Measurements from ENCODE around the gene RAB2B.

The RAB2B gene

DNA sequence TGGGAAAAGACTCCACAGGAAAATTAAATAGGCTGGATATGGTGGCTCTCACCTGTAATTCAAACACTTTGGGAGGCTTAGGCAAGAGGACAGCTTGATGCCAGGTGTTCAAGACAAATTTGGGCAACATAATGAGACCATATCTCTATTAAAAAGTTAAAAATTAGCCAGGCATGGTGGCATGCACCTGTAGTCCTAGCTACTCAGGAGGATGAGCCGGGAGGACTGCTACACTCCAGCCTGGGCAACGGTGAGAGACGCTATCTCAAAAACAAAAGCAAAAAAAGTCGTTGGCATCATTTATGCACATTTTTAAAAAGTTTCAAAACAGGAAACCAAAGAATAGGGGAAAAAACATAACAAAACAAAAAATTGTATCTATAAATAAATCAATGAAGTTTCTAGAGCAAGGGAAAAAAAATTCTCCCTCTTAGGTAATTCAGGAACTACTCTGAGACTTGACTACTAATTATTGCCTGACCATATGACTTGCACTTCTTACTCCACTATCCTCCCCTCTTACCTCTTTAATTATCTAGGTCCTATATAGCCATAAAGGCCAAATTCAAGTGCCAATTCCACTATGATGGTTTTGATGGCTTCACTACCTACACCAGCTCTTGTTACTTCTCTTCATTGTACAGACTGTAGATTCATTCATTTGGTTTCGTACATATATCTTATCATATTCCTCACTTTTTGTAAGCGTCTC lies 32.8 kb upstream of the RAB2B start:
- peaks cover 10% of the 10 kb centered on the region for H3K4me1 ChIP-seq (ENCODE audit: control insufficient read depth, insufficient read depth, low read length)
- H3K9me3 ChIP-seq (replicated peaks; ENCODE audit: low read length), result no peaks in the 10 kb centered on the region
- H3K36me3 ChIP-seq (ENCODE audit: insufficient read depth, low read length), result peaks cover 8% of the 10 kb centered on the region
- H3K27me3 ChIP-seq (ENCODE audit: control insufficient read depth, insufficient read depth, low read length), result no peaks in the 10 kb centered on the region
- peak overlapping the region; percentile 91 for H3K9ac ChIP-seq (ENCODE audit: low read depth, low read length)
- peak overlapping the region; percentile 88 for H3K4me2 ChIP-seq (ENCODE audit: low read length)
- H3K4me3 ChIP-seq (ENCODE audit: low read length), result peak overlapping the region; percentile 83

DNA sequence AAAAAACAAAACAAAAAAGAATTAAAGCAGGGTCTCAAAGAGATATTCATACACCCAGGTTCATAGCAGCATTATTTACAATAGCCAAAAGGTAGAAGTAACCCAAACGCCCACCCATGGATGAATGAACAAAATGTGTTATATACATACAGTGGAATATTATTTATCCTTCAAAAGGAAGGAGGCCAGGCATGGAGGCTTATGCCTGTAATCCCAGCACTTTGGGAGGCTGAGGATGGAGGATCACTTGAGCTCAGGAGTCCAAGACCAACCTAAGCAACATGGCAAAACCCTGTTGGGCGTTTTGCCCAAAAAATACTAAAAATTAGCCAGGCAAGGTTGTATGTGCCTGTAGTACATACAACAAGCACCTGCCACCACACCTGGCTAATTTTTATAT lies 29.8 kb upstream of the RAB2B start:
- no peak overlapping the region for H3K9ac ChIP-seq (ENCODE audit: low read depth, low read length)
- H3K4me2 ChIP-seq (ENCODE audit: low read length), result no peak overlapping the region
- peaks cover 30% of the 10 kb centered on the region for H3K36me3 ChIP-seq (ENCODE audit: insufficient read depth, low read length)

DNA sequence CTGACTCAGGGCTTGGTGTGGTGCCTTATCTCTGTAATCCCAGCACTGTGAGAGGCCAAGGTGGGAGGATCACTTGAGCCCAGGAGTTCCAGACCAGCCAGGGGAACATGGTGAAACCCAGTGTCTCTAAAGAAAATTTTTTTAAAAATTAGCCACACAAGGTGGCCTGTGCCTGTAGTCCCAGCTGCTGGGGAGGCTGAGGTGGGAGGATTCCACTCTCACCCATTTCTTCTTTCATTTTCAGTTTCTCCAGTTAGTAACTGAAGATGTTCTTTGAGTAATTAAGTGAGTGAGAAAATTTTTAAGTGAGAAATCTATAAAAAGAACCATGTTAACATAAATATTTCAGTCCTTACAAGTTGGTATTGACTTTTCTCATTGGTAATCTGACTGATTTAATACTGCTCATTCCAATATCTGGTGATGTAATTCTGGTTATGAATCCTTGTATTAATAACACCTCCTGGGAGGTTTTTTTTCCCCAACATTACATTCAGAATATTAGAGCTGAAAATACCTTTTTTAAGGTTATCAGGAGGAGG lies 28.3 kb upstream of the RAB2B start:
- Histone ChIP-seq H3K27me3 (ENCODE audit: control insufficient read depth, insufficient read depth, low read length) (no peaks in the 10 kb centered on the region), H3K9me3 (replicated peaks; ENCODE audit: low read length) (no peaks in the 10 kb centered on the region), H3K4me2 (ENCODE audit: low read length) (no peak overlapping the region), H3K9ac (ENCODE audit: low read depth, low read length) (no peak overlapping the region), H3K4me3 (ENCODE audit: low read length) (no peak overlapping the region), H3K4me1 (ENCODE audit: control insufficient read depth, insufficient read depth, low read length) (peaks cover 9% of the 10 kb centered on the region), H3K36me3 (ENCODE audit: insufficient read depth, low read length) (peaks cover 44% of the 10 kb centered on the region)

More for the DNA sequence above, 29.8 kb upstream of the RAB2B start:
- Histone ChIP-seq H3K4me1 (ENCODE audit: control insufficient read depth, insufficient read depth, low read length) (peaks cover 10% of the 10 kb centered on the region), H3K4me3 (ENCODE audit: low read length) (no peak overlapping the region), H3K9me3 (replicated peaks; ENCODE audit: low read length) (no peaks in the 10 kb centered on the region), H3K27me3 (ENCODE audit: control insufficient read depth, insufficient read depth, low read length) (no peaks in the 10 kb centered on the region)

DNA sequence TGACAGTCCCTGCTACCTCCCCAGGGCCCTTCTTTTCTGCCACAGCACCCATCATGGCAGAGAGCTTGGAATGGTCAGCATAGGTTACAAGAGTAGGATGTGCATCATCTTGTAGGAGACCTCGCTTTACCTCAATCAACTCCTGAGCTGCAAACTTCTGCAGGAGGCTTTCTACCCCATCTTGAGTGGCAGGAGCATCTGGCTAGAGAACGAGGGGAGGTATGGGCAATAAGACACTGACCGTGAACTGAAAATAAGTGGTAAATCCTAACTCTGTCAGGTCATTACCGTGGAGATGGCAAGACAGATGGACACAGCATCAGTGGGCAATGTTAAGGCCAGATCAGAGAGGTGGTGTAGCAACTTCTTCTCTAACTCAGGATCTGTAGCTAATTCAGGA lies 26.6 kb upstream of the RAB2B start:
- Histone ChIP-seq H3K9me3 (replicated peaks; ENCODE audit: low read length) (no peaks in the 10 kb centered on the region), H3K4me1 (ENCODE audit: control insufficient read depth, insufficient read depth, low read length) (no peaks in the 10 kb centered on the region), H3K27me3 (ENCODE audit: control insufficient read depth, insufficient read depth, low read length) (no peaks in the 10 kb centered on the region), H3K4me3 (ENCODE audit: low read length) (no peak overlapping the region), H3K36me3 (ENCODE audit: insufficient read depth, low read length) (peaks cover 61% of the 10 kb centered on the region), H3K4me2 (ENCODE audit: low read length) (no peak overlapping the region), H3K9ac (ENCODE audit: low read depth, low read length) (no peak overlapping the region)

DNA sequence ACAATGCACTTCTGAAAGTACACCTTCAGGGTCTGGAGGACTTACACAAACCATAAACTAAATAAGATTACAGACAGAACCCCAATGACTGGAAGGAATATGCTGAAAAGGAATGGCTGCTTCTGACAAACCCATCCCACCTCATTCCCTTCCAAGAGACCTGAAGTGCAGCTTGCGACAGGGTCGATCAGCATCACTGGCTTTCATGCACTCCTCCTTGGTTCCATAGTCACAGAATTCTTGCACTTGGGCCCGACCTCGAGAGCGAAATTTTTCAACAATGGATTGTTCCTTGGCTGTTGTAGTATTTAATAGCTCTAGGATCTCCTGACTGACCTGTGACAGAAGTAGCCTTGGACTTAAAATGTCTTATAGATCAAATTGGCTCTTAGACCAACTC lies 24.8 kb upstream of the RAB2B start:
- no peaks in the 10 kb centered on the region for H3K9me3 ChIP-seq (replicated peaks; ENCODE audit: low read length)
- H3K4me3 ChIP-seq (ENCODE audit: low read length), result no peak overlapping the region
- H3K4me1 ChIP-seq (ENCODE audit: control insufficient read depth, insufficient read depth, low read length), result no peaks in the 10 kb centered on the region
- H3K9ac ChIP-seq (ENCODE audit: low read depth, low read length), result no peak overlapping the region
- H3K36me3 ChIP-seq (ENCODE audit: insufficient read depth, low read length), result peaks cover 68% of the 10 kb centered on the region
- no peak overlapping the region for H3K4me2 ChIP-seq (ENCODE audit: low read length)
- no peaks in the 10 kb centered on the region for H3K27me3 ChIP-seq (ENCODE audit: control insufficient read depth, insufficient read depth, low read length)

DNA sequence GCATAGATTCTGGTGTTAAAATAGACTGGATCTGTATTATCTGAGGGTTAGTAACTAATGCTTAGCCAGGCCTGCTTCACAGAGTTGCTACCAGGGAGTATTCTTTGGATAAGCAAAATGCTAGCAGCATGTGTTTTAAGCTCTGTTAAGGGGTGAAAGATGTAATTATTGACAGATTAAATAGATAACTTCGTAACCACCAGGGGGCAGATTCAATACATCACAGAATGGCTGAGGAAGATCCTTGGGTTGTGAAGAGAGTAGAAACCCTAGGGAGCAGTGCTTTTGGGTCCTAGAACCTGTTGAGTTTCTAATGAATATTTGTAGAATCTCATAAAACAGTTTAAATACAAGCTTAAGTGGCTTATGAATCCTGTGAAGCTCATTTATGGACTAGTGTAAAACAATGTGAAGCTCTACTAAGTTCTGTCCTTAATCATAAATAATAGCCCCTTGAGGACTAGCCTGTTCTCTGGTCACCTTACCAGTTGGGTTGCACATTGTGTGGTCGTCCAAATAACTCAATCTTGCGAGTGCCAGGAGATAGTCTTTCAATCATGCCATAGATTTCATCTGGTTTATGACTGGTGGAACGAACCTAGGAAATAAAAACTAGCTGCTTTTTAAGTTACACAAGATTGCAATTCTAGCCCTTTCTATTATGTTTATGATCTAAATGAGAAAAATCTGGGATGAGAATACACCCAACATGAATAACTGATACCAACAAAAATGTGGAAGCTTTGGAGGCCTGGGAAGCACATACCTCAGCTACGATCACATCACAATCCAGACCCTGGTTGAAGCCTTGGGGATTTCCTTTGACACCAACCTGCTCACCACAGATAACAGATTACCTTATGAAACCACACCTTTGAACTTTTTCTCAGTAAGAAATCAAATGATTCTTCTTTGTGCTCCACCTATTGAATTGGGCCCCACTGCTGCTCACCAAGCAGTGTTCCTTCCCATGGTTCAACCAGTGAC lies 22.1 kb upstream of the RAB2B start:
- no peak overlapping the region for H3K4me2 ChIP-seq (ENCODE audit: low read length)
- H3K27me3 ChIP-seq (ENCODE audit: control insufficient read depth, insufficient read depth, low read length), result no peaks in the 10 kb centered on the region
- H3K4me3 ChIP-seq (ENCODE audit: low read length), result no peak overlapping the region
- no peak overlapping the region for H3K9ac ChIP-seq (ENCODE audit: low read depth, low read length)
- H3K4me1 ChIP-seq (ENCODE audit: control insufficient read depth, insufficient read depth, low read length), result no peaks in the 10 kb centered on the region
- H3K36me3 ChIP-seq (ENCODE audit: insufficient read depth, low read length), result peaks cover 81% of the 10 kb centered on the region
- H3K9me3 ChIP-seq (replicated peaks; ENCODE audit: low read length), result no peaks in the 10 kb centered on the region

DNA sequence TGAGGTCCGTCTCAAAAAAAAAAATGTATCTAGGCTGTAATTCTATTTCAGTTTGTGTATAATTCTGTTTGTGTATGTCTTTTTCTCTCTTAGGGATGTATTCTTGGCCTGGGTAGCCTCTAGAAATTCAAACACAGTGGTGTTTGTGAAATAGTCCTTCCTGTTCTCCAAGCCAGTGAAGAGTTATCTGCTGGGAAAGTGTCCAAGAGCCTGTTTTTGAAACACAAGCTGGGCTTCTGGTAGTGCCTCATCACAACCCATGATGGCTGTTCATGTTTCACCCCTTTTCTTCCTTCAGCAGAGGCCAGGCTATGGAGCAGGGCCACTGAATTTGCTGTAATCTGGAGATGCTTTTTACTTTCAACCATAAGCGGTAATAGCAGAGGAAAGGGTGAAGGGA lies 19.7 kb upstream of the RAB2B start:
- Histone ChIP-seq H3K36me3 (ENCODE audit: insufficient read depth, low read length) (peaks cover 71% of the 10 kb centered on the region), H3K4me3 (ENCODE audit: low read length) (no peak overlapping the region)

DNA sequence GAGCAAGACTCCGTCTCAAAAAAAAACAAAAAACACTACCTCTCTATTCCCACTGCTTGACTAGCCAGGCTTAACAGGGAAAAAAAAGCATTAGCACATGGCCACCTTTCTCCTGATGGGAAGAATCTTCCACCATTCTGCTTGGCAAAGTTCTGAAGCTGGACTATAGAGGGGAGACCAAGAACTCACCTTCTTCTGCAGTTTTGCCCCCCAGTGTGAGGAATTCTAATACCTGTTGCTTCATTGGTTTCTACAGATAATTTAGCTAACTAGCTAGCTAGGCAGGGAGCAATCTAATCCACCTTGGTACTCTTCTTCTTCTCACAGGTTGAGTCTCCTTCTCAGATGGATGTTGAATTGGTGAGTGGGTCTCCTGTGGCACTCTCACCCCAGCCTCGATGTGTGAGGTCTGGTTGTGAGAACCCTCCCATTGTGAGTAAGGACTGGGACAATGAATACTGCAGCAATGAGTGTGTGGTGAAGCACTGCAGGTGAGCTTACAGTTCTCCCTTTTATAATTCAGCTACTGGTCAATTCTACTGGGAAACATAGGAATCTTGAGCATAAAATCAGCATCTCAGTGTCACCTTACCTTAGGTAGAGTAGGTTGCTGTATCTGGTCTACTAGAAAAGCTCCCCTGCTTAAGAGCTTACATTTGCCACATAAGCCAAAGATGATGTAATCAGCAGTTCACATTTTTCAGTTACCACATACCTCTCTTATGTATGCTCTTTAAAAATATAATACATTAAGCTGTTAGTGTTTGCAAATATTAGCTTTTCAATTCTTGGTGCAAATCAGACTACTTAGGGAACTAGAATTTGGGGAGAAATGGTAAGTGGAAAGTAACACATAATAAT lies 18.4 kb upstream of the RAB2B start:
- peaks cover 62% of the 10 kb centered on the region for H3K36me3 ChIP-seq (ENCODE audit: insufficient read depth, low read length)
- H3K9me3 ChIP-seq (replicated peaks; ENCODE audit: low read length), result no peaks in the 10 kb centered on the region
- no peak overlapping the region for H3K9ac ChIP-seq (ENCODE audit: low read depth, low read length)
- no peak overlapping the region for H3K4me2 ChIP-seq (ENCODE audit: low read length)
- H3K4me1 ChIP-seq (ENCODE audit: control insufficient read depth, insufficient read depth, low read length), result no peaks in the 10 kb centered on the region
- H3K27me3 ChIP-seq (ENCODE audit: control insufficient read depth, insufficient read depth, low read length), result no peaks in the 10 kb centered on the region
- no peak overlapping the region for H3K4me3 ChIP-seq (ENCODE audit: low read length)

More for the DNA sequence above, 19.7 kb upstream of the RAB2B start:
- H3K9ac ChIP-seq (ENCODE audit: low read depth, low read length), result no peak overlapping the region
- no peak overlapping the region for H3K4me2 ChIP-seq (ENCODE audit: low read length)
- no peaks in the 10 kb centered on the region for H3K4me1 ChIP-seq (ENCODE audit: control insufficient read depth, insufficient read depth, low read length)
- no peaks in the 10 kb centered on the region for H3K9me3 ChIP-seq (replicated peaks; ENCODE audit: low read length)
- no peaks in the 10 kb centered on the region for H3K27me3 ChIP-seq (ENCODE audit: control insufficient read depth, insufficient read depth, low read length)

DNA sequence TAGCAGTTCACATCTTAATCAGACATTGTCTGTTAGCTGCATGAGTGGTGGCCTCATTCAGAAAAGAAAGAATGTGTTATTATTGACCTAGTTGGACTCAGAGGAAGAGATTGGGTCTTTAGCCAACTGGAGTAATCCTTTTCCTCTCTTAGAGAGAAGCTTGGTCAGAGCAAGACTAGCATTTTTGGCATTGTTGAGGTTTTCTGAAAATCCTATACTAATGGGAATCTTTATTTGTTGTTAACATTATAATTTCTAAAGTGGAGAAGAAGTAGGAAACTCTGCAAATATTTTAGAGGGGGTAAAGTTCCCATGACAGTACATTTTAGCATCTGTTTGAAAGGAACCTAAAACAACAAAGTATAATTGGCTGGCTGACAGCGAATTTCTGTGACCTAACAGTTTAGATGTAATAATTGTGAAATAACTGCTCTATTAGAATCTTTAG lies 9.9 kb upstream of the RAB2B start:
- Histone ChIP-seq H3K27me3 (ENCODE audit: control insufficient read depth, insufficient read depth, low read length) (no peaks in the 10 kb centered on the region), H3K4me3 (ENCODE audit: low read length) (no peak overlapping the region), H3K9ac (ENCODE audit: low read depth, low read length) (no peak overlapping the region), H3K36me3 (ENCODE audit: insufficient read depth, low read length) (peaks cover 27% of the 10 kb centered on the region), H3K4me1 (ENCODE audit: control insufficient read depth, insufficient read depth, low read length) (no peaks in the 10 kb centered on the region), H3K4me2 (ENCODE audit: low read length) (no peak overlapping the region), H3K9me3 (replicated peaks; ENCODE audit: low read length) (no peaks in the 10 kb centered on the region)

DNA sequence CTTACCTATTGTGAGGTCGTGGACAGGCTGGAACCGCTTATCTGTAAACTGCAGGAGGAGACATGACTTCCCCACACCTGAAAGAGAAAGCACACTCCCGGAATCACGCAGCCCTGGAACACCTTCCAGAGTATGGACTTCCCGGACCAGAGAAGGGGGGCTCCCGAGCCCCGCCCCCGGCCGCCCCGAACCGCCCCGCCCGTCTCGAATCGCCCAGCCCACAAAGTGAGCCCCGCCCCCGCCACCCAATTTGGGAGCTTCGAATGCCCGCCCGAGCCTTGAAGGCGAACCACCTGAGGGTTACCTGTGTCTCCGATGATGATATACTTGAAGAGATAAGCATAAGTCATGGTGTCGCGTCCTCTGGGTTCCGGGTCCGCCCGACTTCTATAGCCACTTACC lies 235 bp downstream of the RAB2B start:
- H3K4me2 ChIP-seq (ENCODE audit: low read length), result peak overlapping the region; percentile 89
- H3K4me3 ChIP-seq (ENCODE audit: low read length), result peak overlapping the region; percentile 79
- H3K4me1 ChIP-seq (ENCODE audit: control insufficient read depth, insufficient read depth, low read length), result peaks cover 14% of the 10 kb centered on the region
- peaks cover 13% of the 10 kb centered on the region for H3K36me3 ChIP-seq (ENCODE audit: insufficient read depth, low read length)
- H3K27me3 ChIP-seq (ENCODE audit: control insufficient read depth, insufficient read depth, low read length), result no peaks in the 10 kb centered on the region
- H3K9ac ChIP-seq (ENCODE audit: low read depth, low read length), result peak overlapping the region; percentile 84
- no peaks in the 10 kb centered on the region for H3K9me3 ChIP-seq (replicated peaks; ENCODE audit: low read length)

Data from skeletal muscle satellite cell (primary cell).